Ecto neural progenitor cell (in vitro differentiated cells): ENCODE measurements around the gene UGGT1.

Experiments used
- DNase-seq: peaks from one replicate; pipeline ENCODE4 v3.0.0-alpha.2; 2018; ENCODE audit warnings: low spot score

Gene UGGT1

GRCh38 chr2:128228894-128229293 is 137.9 kb downstream of the UGGT1 start:
- DNase-seq, result no peak

DNA sequence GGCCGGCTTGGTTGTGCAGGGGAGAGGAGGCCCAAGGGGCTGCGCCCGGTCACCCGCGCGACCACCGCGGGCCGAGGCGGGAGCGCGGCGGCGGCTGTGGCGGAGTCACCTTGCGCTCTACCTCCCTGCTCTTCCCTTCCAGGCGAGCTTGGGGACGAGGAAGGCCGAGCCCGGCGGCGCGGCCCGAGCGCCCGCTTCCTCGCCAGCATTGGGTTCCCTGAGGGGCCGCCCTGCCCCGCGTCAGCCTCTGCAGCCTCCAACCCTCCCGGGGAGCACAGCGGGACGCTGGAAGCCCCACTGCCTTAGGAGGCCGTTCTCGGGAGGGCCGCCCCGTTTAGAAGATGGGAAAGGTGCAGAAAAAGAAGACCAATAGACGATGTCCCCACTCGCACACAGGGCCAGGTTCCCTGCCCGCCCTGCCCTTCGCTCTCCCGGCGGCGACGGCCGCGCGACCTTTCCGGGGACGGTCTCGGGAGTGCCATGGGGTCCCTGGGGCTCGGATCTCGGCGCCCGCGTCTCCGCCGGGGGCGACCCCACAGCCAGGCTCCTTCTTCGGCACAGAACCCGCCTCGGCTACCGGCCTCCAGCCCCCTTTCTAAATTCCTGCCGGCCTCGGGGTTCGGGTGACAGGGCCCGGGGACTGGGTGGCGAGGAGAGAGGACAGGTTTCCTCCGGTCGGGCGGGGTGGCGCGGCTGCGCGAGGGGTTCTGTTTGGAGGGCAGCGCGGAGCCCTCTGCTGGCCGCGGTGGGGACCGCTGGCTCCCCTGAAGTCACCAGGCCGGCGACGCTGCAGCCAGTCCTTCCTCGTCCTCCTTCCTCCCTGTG is 142.2 kb downstream of the UGGT1 start:
- DNase-seq, result peak; percentile 90

DNA sequence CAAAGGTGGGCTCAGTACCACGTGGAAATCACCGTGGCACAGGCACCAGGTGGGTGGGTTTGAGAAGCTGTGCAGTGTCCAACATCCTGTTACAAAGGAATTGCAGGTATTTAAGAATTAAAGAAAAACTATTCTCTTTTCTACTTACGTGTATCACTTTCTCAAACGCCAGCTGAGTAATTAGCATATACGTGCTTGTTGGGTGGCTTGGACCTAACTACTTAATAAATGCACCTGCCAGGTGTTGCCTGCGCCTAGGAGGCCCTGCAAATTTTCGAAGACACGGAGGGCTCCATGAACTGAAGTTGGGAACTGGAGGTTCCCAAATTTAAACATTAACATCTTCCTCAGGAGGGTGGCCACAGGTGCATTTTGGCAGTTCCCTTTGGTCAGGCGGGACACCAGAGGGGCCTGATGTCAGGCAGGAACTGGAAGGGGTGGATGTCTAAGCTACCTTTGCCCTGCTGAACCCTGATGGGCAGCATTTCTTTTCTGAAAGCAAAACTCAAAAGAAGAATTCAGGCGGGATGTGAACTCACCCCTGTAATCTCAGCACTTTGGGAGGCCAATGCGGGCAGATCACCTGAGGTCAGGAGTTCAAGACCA is 142.9 kb downstream of the UGGT1 start:
- no peak for DNase-seq

- no peak for DNase-seq
These were observed 143.6 kb downstream of the UGGT1 start for GRCh38 chr2:128234613-128235012.

DNA sequence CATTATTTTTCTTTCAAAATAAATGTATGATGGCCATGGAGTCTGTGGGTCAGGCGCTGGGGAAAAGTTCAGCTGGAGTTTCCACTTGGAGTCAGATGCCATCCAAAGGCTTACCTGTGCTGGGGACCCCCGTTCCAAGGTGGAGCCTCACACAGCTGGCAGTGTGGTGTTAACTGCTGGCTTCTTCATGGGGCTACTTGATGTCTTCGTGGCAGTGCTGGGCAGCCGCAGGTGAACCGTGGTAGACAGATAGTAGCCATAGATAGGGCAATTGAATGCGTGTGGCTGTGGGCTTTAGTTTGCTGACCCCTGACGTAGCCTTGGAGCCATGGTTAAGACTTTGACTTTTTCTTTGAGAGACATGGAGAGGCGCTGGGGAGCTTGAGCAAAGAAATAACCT is 144.6 kb downstream of the UGGT1 start:
- DNase-seq, result no peak

- DNase-seq, result no peak
These were observed 145.6 kb downstream of the UGGT1 start for GRCh38 chr2:128236491-128237035.

GRCh38 chr2:128237081-128237534 is 146.1 kb downstream of the UGGT1 start:
- no peak for DNase-seq

- DNase-seq, result no peak
These were observed 147.1 kb downstream of the UGGT1 start for GRCh38 chr2:128237911-128238697.

DNA sequence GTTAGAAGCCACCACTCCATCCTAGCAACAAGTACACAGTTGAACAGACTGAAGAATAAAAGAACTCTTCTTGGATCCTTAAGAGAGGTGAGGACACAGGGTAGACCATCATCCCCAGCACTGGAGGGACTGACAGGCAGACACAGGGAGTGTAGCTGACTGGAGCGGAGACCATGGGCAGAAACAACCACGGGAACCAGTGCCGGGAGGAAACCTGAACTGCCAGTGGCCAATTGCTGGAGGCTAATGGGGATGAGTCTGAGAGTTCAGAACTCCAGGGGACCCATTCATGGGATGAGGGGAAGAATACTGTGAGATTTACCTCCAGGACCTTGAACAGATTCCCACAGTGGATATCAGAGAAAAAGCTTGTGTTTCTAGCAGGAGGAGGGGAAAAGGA is 150.9 kb downstream of the UGGT1 start:
- DNase-seq, result no peak
